Neural progenitor cell (in vitro differentiated cells): ENCODE data around the gene AGT. TPM values are rescaled to one million over a fixed set of nuclear protein-coding genes. Genes with fewer than 3 reads are reported as not detected.

Experiments
- DNase-seq: peaks from one replicate; pipeline ENCODE4 v3.0.0-alpha.2; 2016; ENCODE audit warnings: low spot score
- H2AFZ ChIP-seq: fragments of 200-600 bp; sonication (generic); replicated peaks from 2 replicates; pipeline ENCODE4 v1.6.1; 2016; ENCODE audit warnings: antibody characterized with exemption
- H3F3A ChIP-seq: fragments of 200-600 bp; sonication (generic); 2 replicates; pipeline ENCODE4 v1.6.1; 2016; ENCODE audit warnings: antibody characterized with exemption, low read depth
- H3K27ac ChIP-seq: fragments of 200-600 bp; sonication (generic); 2 replicates; pipeline ENCODE4 v1.5.1; 2016; ENCODE audit warnings: mild to moderate bottlenecking
- H3K27me3 ChIP-seq: fragments of 200-600 bp; sonication (generic); 2 replicates; pipeline ENCODE4 v1.6.1; 2016; ENCODE audit warnings: mild to moderate bottlenecking, moderate library complexity
- H3K36me3 ChIP-seq: fragments of 200-600 bp; sonication (generic); 2 replicates; pipeline ENCODE4 v1.5.1; 2016
- H3K4me1 ChIP-seq: fragments of 200-600 bp; sonication (generic); 2 replicates; pipeline ENCODE4 v1.6.1; 2016; ENCODE audit warnings: mixed run types
- H3K4me2 ChIP-seq: fragments of 200-600 bp; sonication (generic); 2 replicates; pipeline ENCODE4 v1.6.1; 2016
- H3K4me3 ChIP-seq: fragments of 200-600 bp; sonication (generic); 2 replicates; pipeline ENCODE4 v1.5.1; 2016
- H3K79me2 ChIP-seq: fragments of 200-600 bp; sonication (generic); 2 replicates; pipeline ENCODE4 v1.6.1; 2016; ENCODE audit warnings: low read depth
- H3K9ac ChIP-seq: fragments of 200-600 bp; sonication (generic); 2 replicates; pipeline ENCODE4 v1.6.1; 2016
- H3K9me3 ChIP-seq: fragments of 200-600 bp; sonication (generic); 2 replicates; pipeline ENCODE4 v1.5.1; 2016; ENCODE audit warnings: low read depth
- H4K20me1 ChIP-seq: fragments of 200-600 bp; sonication (generic); 2 replicates; pipeline ENCODE4 v1.6.1; 2016; ENCODE audit warnings: low read depth
- H3K27ac Mint-ChIP-seq: 3 replicates; pipeline ENCODE4 v1.8.0; 2021; ENCODE audit warnings: mixed read lengths
- H3K27me3 Mint-ChIP-seq: 2 replicates; pipeline ENCODE4 v1.8.0; 2022; ENCODE audit warnings: low read depth, mild to moderate bottlenecking, inconsistent platforms, moderate library complexity, mixed read lengths; ENCODE audit not compliant: insufficient read depth
- H3K36me3 Mint-ChIP-seq: 3 replicates; pipeline ENCODE4 v1.8.0; 2021; ENCODE audit warnings: mixed read lengths
- H3K4me1 Mint-ChIP-seq: 3 replicates; pipeline ENCODE4 v1.8.0; 2021; ENCODE audit warnings: mixed read lengths
- H3K4me3 Mint-ChIP-seq: 3 replicates; pipeline ENCODE4 v1.8.0; 2021; ENCODE audit warnings: mild to moderate bottlenecking, moderate library complexity, mixed read lengths
- H3K9me3 Mint-ChIP-seq: 3 replicates; pipeline ENCODE4 v1.8.0; 2020; ENCODE audit warnings: mixed read lengths
- CTCF ChIP-seq: fragments of 200-600 bp; sonication (generic); IDR thresholded peaks from 2 replicates; pipeline ENCODE4 v1.5.1; 2017; ENCODE audit warnings: antibody characterized with exemption, mild to moderate bottlenecking
- EZH2 ChIP-seq: fragments of 200-600 bp; sonication (generic); IDR thresholded peaks from 2 replicates; pipeline ENCODE4 v1.6.1; 2017; ENCODE audit warnings: antibody characterized with exemption, mild to moderate bottlenecking, moderate library complexity
- EZH2phosphoT487 ChIP-seq: fragments of 200-600 bp; sonication (generic); IDR thresholded peaks from 2 replicates; pipeline ENCODE4 v1.6.1; 2017; ENCODE audit warnings: antibody characterized with exemption
- total RNA-seq: library from RNA; depleted of rRNA; stranded (reverse); fragments of >200 nt; gene quantifications from 2 replicates; pipeline ENCODE4 v1.2.3, GENCODE V29; 2015; ENCODE audit warnings: low replicate concordance

Gene AGT
- total RNA-seq, 1 donor from 2014 or later, result 0.80 TPM

- Mint-ChIP-seq H3K4me3 (no peak overlapping the region), H3K9me3 (no peaks in the 10 kb centered on the region), H3K4me1 (peaks cover 38% of the 10 kb centered on the region), H3K27ac (no peak overlapping the region), H3K27me3 (peaks cover 10% of the 10 kb centered on the region), H3K36me3 (no peaks in the 10 kb centered on the region)
- DNase-seq, result no peak
- no peaks in the 10 kb centered on the region for H3K36me3 ChIP-seq
- H3K79me2 ChIP-seq, result no peaks in the 10 kb centered on the region
- no peaks in the 10 kb centered on the region for H3K9me3 ChIP-seq
- no peaks in the 10 kb centered on the region for H3F3A ChIP-seq
- no peak overlapping the region for H3K4me3 ChIP-seq
- no peaks in the 10 kb centered on the region for H3K27me3 ChIP-seq
- H3K4me2 ChIP-seq, result no peak overlapping the region
- TF ChIP-seq EZH2phosphoT487 (no peak), EZH2 (no peak)
- no peak overlapping the region for H2AFZ ChIP-seq
- H3K9ac ChIP-seq, result no peak overlapping the region
- peaks cover 7% of the 10 kb centered on the region for H3K4me1 ChIP-seq
- H4K20me1 ChIP-seq, result no peaks in the 10 kb centered on the region
- H3K27ac ChIP-seq, result no peak overlapping the region
These were observed 8.5 kb downstream of the AGT start for GRCh38 chr1:230705289-230706019.

GRCh38 chr1:230704830-230705229 is 9.1 kb downstream of the AGT start:
- no peak for TF ChIP-seq EZH2phosphoT487
- no peak for TF ChIP-seq CTCF
- no peak for TF ChIP-seq EZH2
- Histone ChIP-seq H3K9me3 (no peaks in the 10 kb centered on the region), H3K27me3 (no peaks in the 10 kb centered on the region), H3K27ac (no peak overlapping the region), H2AFZ (no peak overlapping the region), H3K4me1 (peaks cover 7% of the 10 kb centered on the region), H3K9ac (no peak overlapping the region), H3K4me3 (no peak overlapping the region), H3K79me2 (no peaks in the 10 kb centered on the region), H3K4me2 (no peak overlapping the region), H3F3A (no peaks in the 10 kb centered on the region), H4K20me1 (no peaks in the 10 kb centered on the region), H3K36me3 (no peaks in the 10 kb centered on the region)
- Mint-ChIP-seq H3K27ac (no peak overlapping the region), H3K4me3 (peak overlapping the region; percentile 63), H3K36me3 (no peaks in the 10 kb centered on the region), H3K9me3 (no peaks in the 10 kb centered on the region), H3K27me3 (peaks cover 10% of the 10 kb centered on the region), H3K4me1 (peaks cover 38% of the 10 kb centered on the region)
- no peak for DNase-seq

DNA sequence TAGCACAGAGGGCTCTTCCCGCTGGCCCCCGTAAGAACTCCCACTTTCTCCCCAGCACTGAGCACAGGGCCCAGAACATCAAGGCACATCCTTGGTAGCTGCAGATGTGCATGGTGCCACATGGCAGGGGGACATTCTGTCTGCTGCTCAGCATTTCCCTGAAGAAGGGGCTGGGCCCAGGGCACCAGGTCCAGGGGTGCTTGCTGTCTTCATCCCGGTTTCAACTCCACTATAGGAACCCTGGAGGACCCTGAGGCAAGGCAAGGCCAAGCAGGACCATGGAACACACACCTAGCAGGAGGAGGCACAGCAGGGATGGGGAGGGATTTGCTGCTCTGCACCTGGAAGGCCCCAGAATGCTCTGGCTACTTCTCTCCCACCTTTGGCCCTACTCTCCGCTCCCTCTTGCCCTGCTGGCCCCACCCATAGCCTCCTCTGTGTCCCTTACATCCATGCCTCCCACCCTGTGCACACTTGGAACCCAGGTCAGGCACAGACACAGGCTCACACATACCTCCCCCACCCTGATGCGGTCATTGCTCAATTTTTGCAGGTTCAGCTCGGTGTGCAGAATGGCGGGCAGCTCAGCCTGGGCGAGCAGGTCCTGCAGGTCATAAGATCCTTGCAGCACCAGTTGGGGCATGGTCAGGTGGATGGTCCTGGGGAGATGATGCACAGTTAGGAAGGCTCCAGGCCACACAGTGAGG is 10.1 kb downstream of the AGT start:
- no peak for DNase-seq
- H4K20me1 ChIP-seq, result no peaks in the 10 kb centered on the region
- H3K9ac ChIP-seq, result no peak overlapping the region
- no peaks in the 10 kb centered on the region for H3K79me2 ChIP-seq
- H3K4me1 ChIP-seq, result peaks cover 7% of the 10 kb centered on the region
- no peak for TF ChIP-seq CTCF
- no peak for TF ChIP-seq EZH2
- TF ChIP-seq EZH2phosphoT487, result no peak
- no peaks in the 10 kb centered on the region for H3F3A ChIP-seq
- H3K4me3 ChIP-seq, result no peak overlapping the region
- no peaks in the 10 kb centered on the region for H3K9me3 ChIP-seq
- Mint-ChIP-seq H3K27me3 (peaks cover 9% of the 10 kb centered on the region), H3K4me1 (peaks cover 36% of the 10 kb centered on the region), H3K36me3 (no peaks in the 10 kb centered on the region), H3K27ac (no peak overlapping the region), H3K4me3 (no peak overlapping the region), H3K9me3 (no peaks in the 10 kb centered on the region)
- H3K27me3 ChIP-seq, result no peaks in the 10 kb centered on the region
- H3K36me3 ChIP-seq, result no peaks in the 10 kb centered on the region
- H2AFZ ChIP-seq, result no peak overlapping the region
- H3K27ac ChIP-seq, result no peak overlapping the region
- no peak overlapping the region for H3K4me2 ChIP-seq
